Ecto neural progenitor cell (in vitro differentiated cells): ENCODE results near the gene OMP.
"Not testable (repeated sequence)": the region's sequence is repeated elsewhere in the genome, so short reads cannot be mapped to it uniquely, and the experiment has no call there.

Experiments used
- DNase-seq: peaks from one replicate; pipeline ENCODE4 v3.0.0-alpha.2; 2018; ENCODE audit warnings: low spot score

The OMP gene

GRCh38 chr11:77086521-77087472, 15.8 kb upstream of the OMP start:
- DNase-seq, result no peak

GRCh38 chr11:77087723-77088225, 14.9 kb upstream of the OMP start:
- DNase-seq, result no peak

DNA sequence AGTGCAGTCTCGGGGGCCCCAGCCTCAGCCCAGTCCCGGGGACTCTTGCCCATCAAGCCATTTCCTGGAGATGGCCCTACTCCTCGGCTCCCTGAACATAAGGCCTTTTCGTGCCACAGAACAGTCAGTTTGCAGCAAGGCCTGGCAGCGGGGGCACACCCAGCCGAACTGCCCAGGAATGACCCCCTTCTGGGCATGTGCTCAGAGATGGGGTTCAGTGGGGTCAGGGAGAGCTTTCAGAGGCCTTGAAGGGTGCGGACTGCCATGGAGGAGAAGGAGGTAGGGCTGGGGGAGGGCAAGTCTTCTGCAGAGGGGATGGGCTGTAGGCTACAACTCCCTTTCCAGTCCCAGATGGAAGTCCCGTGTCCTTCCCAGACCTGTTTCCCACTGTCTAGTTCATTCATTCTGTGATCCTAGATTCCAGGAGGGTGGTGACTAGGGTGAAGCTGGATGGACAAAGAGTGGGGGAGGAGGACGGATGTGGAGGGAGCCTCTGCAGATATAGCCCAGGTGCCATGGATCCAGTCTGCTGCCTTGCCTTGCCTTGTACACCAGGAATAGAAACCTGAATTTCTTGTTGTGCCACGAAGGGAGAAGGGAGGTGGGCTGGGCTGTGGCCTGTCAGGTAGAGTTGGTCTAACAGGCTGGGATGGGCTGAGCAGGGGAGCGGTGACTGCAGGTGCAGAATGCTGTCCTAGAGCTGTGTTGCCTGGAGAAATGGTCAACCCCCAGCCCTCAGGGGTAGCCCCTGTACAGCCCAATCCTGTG, 14.2 kb upstream of the OMP start:
- no peak for DNase-seq

GRCh38 chr11:77089004-77089545, 13.6 kb upstream of the OMP start:
- no peak for DNase-seq

DNA sequence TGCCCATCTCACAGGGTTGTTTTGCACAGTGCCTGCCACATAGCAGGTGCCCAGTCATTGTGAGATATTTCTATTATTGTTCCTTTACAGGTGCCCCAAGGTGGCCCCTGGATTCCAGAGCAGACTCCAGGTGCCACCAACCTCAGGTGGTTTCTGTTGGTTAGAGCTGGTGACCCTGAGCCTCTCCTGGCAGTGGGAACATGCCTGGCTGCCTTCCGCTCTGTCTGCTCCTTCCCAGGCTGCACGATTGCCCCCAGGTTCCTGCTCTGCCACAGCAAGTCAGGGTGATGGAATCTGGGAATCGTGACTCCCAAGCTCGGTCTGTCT, 12.6 kb upstream of the OMP start:
- DNase-seq, result no peak

GRCh38 chr11:77090373-77091111, 12.1 kb upstream of the OMP start:
- no peak for DNase-seq

DNA sequence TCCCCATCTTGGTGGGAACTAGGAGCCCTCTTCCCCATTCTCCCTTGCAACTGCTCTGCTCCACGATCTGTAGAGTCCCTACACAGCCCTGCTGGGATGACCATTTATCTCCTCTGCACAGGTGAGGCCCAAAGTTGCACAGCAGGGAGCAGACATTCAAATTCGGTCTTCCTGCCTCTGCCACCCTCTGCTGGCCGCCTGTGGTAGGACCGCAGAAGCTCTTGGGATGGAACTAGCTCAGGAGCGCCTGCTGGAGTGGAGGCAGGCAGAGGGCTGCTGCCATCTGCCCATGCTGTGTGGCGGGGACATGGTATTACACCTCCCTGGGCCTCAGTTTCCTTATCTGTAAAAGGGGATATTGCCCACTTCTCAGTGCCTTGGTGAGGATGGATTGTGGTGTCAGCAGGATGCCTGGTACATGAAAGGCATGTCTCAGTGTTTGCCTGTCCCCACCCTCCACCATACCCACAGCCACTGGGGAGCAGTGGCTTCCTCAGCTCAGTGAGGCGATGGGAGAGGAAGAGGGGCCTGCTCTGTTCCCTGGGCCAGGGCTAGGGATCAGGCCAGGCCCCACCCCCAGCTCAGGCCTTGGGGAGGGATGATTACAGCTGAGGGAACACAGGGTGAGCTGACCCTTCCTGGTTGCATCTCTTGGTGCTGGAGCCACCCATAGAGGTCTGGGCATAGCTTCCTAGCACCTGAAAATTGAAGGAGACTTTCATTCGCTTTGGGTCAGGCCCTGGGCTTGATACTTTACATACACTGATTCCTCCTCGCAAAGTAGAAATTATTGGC, 11.3 kb upstream of the OMP start:
- peak; percentile 85 for DNase-seq

DNA sequence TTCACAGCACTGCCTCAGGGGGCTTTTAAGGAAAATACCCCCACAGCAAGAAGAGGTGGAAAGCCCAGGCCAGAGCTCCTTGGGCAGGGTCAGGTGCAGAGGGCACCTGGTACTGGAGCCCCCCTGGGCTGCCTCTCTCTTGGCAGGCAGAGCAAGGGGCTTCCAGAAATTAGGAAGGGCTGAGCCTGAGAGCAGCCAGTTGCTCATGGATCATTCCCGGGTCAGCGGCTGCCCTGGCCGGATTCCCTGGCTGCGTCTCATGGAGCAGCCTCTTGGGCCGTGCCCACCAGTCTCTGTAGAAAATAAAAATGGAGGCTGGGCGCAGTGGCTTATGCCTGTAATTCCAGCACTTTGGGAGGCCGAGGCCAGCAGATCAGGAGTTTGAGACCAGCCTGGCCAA, 10.3 kb upstream of the OMP start:
- no peak for DNase-seq

DNA sequence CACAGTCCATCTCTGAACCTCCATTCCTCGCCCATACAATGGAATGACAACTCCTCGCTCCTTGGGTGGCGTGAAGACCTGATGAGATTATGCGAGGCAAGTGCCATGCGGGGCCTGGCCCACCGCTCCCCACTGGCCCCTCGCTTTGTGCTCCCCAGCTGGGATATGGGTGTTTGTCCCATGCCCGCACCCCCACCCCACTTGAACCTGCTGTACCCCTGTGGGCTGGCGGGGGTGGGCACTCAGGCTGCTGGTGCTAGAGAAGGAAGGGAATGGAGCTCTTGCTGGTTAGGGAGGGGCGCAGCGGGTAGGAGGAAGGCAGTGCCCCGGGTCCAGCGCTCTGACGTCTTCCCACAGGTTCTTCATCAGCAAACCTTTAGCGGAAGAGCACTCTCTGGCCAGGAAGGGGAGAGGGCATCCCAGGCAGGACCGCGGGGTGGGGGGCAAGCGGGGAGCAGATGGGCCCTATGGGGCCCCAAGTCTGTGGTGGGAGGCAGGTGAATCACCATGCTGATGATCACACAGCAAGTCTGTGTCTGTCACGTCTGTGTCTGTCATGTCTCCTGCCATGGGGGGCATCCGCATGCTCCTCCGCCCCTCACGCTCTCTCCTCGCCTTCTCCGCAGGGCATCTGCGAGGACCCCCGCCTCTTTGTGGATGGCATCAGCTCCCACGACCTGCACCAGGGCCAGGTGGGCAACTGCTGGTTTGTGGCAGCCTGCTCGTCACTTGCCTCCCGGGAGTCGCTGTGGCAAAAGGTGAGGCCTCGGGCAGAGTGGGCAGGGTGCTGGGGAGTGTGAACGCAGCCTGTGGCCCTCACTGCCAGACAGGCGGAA, 9.4 kb upstream of the OMP start:
- DNase-seq, result no peak

DNA sequence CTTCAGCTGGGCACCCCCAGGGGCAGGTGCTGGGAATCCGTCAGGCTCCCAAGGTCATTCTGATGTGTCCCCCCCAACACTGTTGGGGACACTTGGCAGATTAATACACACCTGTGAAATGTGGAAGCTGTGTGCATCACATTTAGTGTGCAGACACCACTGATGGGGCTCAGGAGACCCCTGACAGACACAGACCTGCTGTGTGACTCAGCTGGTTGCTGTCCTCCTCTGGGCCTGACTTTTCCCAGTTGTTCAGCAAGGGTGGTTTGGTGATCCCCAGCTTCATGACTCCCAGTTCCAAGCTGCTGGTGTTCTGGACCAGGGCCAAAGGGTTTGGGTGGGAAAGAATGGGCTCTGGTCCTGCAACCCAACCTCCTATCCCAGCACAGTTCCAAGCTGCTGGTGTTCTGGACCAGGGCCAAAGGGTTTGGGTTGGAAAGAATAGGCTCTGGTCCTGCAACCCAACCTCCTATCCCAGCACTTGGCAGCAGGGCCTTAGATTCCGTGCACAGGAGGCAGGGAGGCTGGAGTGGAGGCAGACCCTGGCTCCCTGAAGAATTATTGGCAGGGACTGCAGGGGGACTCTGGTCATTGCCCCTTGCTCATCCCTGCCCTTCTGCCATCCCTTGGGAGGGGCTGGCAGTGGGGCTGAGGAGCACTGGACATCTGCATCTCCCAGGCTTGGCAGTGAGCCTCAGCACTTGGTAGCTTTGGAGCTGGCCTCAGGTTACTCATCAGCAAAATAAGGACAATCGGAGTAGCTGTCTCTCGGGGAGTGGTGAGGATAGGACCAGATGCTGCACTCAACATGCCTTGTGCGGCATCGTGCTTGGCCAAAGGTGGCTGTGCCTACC, 8.4 kb upstream of the OMP start:
- DNase-seq, result no peak

DNA sequence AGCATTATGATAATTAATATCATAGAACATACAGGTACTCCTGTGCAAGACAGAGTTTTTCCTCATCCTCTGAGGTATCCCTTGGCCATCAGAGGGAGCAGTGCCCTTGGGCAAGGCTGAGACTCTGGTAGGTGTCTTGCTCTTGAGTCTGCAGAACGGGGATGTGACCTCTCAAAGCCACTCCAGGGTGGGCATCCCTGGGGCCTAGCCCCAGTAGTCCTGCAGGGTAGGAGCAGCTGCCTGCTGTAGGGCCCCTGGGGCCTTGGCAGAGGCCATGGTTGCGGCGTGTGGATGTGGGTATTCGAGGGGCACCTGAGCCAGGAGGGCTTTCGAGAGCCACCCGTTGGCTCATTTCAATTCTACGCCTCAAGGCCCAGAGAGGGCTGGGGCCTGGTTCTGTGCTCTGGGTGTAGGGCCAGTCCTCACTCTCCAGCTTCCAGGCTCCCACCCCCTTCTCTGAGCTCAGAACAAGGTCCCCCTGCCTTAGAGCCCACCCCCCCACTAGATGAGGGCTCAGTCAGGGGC, 7.7 kb upstream of the OMP start:
- no peak for DNase-seq

- no peak for DNase-seq
These were observed 6.8 kb upstream of the OMP start for GRCh38 chr11:77095551-77096490.

DNA sequence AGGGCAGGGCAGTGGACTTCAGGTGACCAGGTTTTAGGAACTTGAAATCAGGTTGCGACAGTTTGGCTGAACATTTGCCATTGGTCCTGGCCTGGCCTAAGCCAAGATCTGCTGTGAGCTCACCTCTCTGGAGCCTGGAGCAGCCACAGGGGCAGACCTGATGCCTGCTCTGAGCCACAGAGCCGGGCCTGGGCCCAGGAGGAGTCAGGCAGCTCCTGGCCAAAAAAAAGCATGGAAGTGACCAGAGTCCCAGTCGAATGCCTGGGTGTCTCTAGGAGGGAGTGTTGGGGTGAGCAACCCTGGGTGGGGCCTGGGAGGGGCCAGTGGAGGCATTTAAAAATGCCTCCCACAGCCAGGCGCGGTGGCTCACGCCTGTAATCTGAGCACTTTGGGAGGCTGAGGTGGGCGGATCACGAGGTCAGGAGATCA, 6.0 kb upstream of the OMP start:
- no peak for DNase-seq

DNA sequence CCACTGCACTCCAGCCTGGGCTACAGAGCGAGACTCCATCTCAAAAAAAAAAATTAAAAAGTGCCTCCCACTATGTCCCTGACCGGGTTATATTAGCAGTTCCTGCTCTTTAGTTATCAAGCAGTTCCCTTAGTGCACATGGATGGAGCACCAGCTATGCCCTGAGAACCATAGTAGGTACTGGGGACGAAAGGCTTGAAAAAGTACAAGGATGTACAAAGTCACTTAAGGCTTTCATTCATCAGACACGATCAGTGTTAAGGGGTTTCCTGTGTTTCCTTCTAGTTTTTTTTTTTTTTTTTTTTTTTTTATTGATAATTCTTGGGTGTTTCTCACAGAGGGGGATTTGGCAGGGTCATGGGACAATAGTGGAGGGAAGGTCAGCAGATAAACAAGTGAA, 5.5 kb upstream of the OMP start:
- not testable (repeated sequence) for DNase-seq

DNA sequence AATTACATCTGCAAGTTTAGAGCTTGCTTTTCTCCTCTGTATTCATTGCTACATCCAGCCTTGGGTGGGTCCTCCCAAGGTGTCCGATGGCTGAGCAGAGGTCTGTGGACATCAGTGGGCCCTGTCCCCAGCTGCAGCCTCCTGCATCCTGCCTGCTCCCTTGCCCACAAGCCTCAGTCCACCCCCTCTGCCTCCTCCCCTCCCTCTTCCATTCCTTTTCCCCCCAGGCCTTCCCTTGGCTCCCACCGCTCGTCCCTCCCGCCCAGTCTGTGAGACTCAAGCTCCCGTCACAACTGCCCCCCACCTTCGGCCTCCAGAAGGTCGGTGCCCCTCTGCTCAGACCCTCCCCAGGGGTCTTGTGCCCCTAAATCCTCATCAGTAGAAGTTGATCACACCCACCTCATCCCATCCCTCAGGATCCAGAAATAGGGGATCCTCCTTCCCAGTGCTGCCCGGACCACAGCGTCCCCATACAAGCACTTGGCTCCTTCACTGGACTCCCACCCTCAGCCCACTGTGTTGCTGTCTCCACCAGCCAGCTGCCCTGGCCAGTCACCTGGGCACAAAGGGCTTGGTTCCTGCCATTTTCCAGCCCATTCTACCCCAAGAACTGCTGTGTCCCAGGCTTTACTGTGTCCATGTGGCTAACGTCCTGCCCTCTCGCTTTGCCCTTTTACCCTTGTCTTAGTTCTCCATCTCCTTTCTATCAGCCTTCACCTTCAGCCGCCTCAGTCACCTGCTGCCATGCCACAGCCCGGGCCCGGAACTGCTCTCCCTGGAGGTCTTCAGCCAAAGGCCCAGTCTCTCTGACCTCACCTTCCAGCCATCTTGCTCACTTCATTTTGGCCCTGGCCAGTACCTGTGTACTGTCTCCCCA, 2.2 kb upstream of the OMP start:
- no peak for DNase-seq

GRCh38 chr11:77101043-77101537, 1.6 kb upstream of the OMP start:
- DNase-seq, result no peak

DNA sequence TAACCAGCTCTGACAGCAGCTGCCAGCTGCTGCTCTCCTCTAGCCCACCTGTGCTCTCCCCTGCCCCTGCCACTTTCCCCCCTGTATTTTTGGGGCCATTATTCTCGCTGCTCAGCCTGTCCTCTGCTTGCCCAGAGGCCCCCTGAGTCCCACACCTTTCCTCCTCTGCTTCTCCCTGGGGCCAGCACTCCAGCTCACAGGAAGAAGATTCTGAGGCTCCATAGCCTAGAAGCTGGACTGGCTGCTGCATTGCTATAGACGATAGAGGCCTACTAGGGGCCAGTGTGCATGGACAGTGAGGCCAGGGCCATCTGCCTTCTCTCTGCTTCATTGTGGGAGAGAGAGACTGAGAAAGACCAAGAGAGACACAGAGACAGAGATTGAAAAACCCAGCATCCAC, 679 bp downstream of the OMP start:
- no peak for DNase-seq
